Astrocyte of the cerebellum (primary cell): ENCODE results near the gene SLC34A3.

Experiments used
- DNase-seq: peaks from one replicate; pipeline ENCODE4 v3.0.0-alpha.2; 2011; ENCODE audit warnings: low read depth
- H3K4me3 ChIP-seq: 2 replicates; pipeline ENCODE4 v1.5.1; 2011; ENCODE audit warnings: mild to moderate bottlenecking, low read depth, low read length, moderate library complexity
- in situ Hi-C: cut with HindIII; loops from 2 replicates; pipeline ENCODE4 v1.10.0; 2017; ENCODE audit warnings: low sequenced_read_pairs
- TF ChIP-seq, protein P1 (sequence below): IDR thresholded peaks from 2 replicates; pipeline ENCODE4 v1.5.1; 2012; ENCODE audit warnings: low read length, low read depth, moderate library complexity, mild to moderate bottlenecking; ENCODE audit errors: missing control alignments

The SLC34A3 gene

DNA sequence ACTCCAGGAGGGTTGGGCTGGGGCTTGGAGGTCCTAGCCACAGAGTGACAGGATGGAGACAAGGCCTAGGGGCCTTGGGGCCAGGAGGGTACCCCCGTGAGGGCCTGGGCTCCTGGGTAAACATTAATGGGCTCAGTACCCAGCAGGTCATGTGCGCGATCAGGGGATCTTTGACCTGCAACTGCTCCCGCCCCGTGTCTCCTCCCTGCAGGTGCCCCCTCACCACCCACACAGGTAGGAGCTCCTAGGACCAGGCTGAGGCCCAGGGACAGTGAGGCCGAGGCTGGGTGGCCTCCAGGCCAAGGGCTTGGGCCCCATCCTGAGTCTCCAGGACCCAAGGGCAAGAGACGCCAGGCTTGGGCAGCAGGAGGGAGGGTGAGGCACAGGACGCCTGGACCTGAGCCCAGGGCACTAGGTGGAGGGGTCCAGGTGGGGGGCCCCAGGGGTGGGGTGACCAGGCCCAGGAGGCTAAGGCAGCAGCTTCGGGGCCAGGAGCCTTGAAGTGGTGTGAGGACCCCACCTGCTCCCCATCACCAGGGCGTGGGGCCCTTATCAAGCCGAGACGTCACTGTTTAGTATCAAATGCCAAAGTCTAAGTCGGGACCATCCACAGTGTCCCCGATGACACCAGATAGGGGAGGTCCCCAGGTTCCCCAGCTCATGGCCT is at the start of gene SLC34A3:
Gene SLC34A3 (plus strand): TSS at position 197 of the 667 bp plus-strand sequence. CDS start 802 bp downstream, outside the sequence.
- no peak for DNase-seq
- in situ Hi-C loops: no loop called here
- TF ChIP-seq, protein P1, sequence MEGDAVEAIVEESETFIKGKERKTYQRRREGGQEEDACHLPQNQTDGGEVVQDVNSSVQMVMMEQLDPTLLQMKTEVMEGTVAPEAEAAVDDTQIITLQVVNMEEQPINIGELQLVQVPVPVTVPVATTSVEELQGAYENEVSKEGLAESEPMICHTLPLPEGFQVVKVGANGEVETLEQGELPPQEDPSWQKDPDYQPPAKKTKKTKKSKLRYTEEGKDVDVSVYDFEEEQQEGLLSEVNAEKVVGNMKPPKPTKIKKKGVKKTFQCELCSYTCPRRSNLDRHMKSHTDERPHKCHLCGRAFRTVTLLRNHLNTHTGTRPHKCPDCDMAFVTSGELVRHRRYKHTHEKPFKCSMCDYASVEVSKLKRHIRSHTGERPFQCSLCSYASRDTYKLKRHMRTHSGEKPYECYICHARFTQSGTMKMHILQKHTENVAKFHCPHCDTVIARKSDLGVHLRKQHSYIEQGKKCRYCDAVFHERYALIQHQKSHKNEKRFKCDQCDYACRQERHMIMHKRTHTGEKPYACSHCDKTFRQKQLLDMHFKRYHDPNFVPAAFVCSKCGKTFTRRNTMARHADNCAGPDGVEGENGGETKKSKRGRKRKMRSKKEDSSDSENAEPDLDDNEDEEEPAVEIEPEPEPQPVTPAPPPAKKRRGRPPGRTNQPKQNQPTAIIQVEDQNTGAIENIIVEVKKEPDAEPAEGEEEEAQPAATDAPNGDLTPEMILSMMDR: no peak
- H3K4me3 ChIP-seq: no peak within 1 kb of the TSS

DNA sequence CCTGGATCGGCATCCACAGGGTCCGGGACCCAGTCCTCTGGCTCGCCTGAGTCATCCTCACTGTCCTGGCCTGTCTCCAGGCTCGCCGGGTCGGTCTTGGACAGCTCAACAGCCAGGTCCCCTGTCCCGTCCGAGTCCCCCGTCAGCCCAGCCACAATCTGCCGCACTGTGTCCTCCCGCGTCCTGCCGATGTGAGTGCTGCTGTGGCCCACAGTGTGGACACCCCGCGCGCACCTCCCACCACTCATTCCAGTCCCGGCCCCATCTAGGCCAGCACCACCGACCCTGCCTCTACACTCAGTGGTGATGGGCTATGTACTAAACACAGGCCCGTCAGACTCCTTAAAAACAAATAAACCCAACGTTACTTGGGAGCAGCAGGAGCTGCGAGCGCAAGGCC is 49.0 kb upstream of the SLC34A3 start:
- in situ Hi-C loops: no loop called here
- TF ChIP-seq, protein P1: no peak

DNA sequence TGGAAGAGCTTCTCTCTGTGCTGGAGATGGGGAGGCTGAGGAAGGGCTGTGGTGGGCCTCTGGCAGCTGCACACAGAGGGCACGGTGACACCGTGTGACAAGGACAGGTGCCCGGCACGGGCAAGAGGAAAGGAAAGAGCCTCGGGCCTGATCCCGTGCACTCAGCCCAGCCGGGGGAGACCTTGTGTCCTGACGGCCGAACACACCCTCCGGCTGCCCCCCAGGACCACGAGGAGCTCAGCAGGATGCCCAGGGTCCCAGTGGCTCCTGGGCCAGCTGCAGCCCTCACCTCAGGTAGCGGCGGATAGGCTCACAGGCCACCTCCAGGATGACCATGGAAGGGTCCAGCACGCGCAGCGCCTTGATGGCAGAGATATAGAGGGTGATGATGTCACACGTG is 47.9 kb upstream of the SLC34A3 start:
- in situ Hi-C loops: no loop called here

More for the DNA sequence above, 49.0 kb upstream of the SLC34A3 start:
- no peak overlapping the region for H3K4me3 ChIP-seq
- DNase-seq: no peak

DNA sequence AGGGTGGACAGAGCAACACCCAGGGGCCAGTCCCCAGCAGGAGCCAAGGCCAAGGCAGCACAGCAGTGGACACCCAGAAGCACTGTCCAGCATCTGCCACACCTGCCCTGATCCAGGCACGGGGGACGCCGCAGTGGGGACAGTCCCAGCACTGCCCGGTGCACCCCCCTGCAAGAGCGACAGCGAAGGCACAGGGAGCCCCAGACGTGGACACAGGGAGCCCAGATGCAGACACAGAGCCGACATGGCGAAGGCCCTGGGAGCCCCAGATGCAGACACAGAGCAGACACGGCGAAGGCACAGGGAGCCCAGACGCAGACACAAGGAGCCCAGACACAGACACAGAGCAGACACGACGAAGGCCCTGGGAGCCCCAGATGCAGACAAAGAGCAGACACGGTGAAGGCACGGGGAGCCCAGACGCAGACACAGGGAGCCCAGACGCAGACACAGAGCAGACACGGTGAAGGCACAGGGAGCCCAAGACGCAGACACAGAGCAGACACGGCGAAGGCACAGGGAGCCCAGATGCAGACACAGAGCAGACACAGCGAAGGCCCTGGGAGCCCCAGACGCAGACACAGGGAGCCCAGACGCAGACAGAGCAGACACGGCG is 46.6 kb upstream of the SLC34A3 start:
- in situ Hi-C loops: no loop called here
- DNase-seq: no peak
- TF ChIP-seq, protein P1: no peak
- no peak overlapping the region for H3K4me3 ChIP-seq

More for the DNA sequence above, 47.9 kb upstream of the SLC34A3 start:
- TF ChIP-seq, protein P1: no peak
- H3K4me3 ChIP-seq: no peak overlapping the region
- no peak for DNase-seq

DNA sequence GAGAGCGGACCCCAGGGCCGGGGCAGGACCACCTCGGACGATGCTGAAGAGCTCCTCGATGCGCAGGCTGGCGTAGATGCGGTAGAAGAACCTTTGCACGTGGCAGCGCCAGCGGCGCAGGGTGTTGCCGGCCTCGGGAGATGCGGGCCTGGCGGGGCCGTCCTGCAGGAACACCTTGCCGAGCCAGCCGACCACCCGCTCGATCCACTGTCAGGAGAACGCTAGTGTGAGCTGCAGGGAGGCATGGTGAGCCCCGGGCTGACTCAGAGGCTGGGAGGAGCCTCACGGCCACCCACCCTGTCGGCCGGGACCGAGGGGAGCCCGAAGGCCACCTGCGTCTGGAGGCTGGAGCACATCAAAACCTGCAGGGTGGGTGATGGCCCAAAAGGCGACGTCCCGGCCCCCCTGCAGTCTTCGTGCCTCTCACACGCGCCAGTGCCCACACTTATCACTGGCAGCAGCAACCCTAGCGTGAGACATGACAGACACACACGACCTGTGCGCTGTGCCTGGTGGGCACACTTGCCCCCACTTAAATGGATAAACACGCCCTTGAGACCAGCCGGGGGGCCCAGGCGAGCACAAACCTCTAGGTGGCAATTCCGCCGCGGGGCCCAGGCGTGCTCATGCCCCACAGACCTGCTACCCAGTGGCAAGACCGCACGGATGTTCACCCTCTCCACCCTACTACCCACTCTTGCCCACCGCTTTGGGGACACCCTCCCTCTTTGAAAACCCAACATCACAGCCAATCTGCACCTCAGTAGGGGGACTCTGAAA is 45.6 kb upstream of the SLC34A3 start:
- TF ChIP-seq, protein P1: no peak
- DNase-seq: no peak
- H3K4me3 ChIP-seq: no peak overlapping the region
- in situ Hi-C loops: no loop called here

DNA sequence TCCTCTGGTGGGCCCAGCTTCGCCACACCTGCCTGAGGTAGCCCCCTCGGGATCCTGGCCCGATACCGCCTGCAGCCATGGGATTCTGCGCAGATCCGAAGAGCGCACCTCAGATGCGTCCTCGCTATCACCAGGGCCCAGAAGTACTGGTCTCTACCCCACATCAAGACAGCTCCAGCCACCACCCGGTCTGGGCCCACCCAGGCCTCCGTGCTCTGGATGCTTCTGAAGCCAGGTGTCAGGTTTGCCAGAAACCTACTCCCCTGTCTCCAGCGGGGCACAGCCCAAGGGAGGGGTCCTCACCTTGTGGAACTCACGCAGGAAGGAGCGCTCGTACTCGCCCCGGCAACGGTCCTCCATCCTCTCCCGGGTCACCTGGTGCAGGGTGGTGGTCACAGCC is 44.8 kb upstream of the SLC34A3 start:
- DNase-seq: no peak
- TF ChIP-seq, protein P1: no peak
- no peak overlapping the region for H3K4me3 ChIP-seq
- in situ Hi-C loops: no loop called here
